Sigmoid colon (tissue), 4 donors: ENCODE results near the gene NR2F6.
"Not testable (repeated sequence)": the region's sequence is repeated elsewhere in the genome, so short reads cannot be mapped to it uniquely, and the experiment has no call there.

ENCODE experiments used
- CTCF ChIP-seq, 4 experiments: fragments of 450-650 bp in 3 of 4; fragments of 200-600 bp in 1 of 4; IDR thresholded peaks; one replicate each; pipeline ENCODE4 v1.5.1; 2016 to 2019; ENCODE audit warnings: antibody characterized with exemption in 4 of 4, mild to moderate bottlenecking in 3 of 4, moderate library complexity in 2 of 4
- POLR2A ChIP-seq, 2 donors: fragments of 450-650 bp; IDR thresholded peaks; one replicate each; pipeline ENCODE4 v1.6.1; 2016; ENCODE audit warnings: antibody characterized with exemption in 2 of 2, mild to moderate bottlenecking in 2 of 2, moderate library complexity in 2 of 2
- POLR2AphosphoS5 ChIP-seq, 4 donors: sonication (generic); formaldehyde crosslinking; IDR thresholded peaks; one replicate each; pipeline ENCODE4 v1.6.1; 2017; ENCODE audit warnings: antibody characterized with exemption in 4 of 4

GRCh38 chr19:17274892-17275291 lies 29.2 kb upstream of the NR2F6 start:
- TF ChIP-seq CTCF, POLR2AphosphoS5, POLR2A (IDR thresholded peaks at IDR 0.05): not testable (repeated sequence)
